ENCODE data around the gene SACM1L.

DNA sequence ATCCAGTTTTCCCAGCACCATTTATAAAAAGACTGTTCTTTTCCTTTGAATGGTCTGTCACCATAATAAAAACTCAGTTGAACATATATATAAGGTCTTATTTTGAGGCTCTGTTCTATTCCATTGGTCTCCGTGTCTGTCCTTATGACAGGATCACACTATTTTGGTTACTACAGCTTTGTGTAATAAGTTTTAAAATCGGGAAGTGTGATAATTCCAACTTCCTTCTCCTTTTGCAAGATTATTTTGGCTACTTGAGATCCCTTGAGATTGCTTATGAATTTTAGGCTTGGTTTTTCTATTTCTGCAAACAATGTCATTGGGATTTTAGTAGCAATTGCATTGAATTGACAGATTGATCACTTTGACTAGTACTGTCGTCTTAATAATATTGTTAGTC lies 35.7 kb downstream of the SACM1L start:
- TF ChIP-seq, protein P1, sequence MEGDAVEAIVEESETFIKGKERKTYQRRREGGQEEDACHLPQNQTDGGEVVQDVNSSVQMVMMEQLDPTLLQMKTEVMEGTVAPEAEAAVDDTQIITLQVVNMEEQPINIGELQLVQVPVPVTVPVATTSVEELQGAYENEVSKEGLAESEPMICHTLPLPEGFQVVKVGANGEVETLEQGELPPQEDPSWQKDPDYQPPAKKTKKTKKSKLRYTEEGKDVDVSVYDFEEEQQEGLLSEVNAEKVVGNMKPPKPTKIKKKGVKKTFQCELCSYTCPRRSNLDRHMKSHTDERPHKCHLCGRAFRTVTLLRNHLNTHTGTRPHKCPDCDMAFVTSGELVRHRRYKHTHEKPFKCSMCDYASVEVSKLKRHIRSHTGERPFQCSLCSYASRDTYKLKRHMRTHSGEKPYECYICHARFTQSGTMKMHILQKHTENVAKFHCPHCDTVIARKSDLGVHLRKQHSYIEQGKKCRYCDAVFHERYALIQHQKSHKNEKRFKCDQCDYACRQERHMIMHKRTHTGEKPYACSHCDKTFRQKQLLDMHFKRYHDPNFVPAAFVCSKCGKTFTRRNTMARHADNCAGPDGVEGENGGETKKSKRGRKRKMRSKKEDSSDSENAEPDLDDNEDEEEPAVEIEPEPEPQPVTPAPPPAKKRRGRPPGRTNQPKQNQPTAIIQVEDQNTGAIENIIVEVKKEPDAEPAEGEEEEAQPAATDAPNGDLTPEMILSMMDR (IDR thresholded peaks at IDR 0.05), result no peak
- TF ChIP-seq EP300 (IDR thresholded peaks at IDR 0.05) (no peak), POLR2A (IDR thresholded peaks at IDR 0.05) (no peak)

All from tibial nerve (tissue), 4 donors.